Activated CD8-positive, alpha-beta memory T cell treated with anti-CD3 and anti-CD28 coated beads, Interleukin-2, amount 50 U/mL, for 4 hours (primary cell): ENCODE results near the gene PRR7.
A peak's percentile ranks its signal among the peaks of the same experiment; 100 is the strongest.

Experiments
- DNase-seq: peaks from one replicate; pipeline ENCODE4 v3.0.0-alpha.2; 2020

The PRR7 gene

DNA sequence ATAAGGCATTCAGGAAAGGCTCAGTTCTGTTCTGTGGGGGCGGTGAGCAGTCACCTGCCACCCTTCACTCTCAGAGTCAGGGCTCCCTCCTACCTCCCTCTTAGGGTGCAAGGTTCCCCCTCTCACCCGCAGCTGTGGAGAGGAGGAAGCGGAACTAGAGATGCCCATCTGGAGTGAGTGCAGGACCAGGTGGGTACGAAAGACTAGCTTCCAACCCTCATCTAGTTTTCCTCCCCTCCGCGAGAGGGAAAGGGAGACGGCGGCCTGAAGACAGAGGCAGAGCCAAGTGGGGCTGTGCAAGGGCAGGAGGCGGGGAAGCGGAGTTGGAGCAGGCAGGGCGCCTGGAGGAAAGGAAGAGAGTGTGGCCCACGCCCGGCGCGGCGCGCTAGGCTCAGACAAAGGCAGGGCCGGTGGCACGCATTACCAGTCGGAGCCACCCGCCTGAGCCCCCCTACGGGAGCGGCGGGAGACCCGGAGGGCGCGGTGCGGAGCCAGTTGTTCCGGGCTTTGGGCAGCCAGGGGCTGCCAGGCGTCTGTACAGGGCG, 7.3 kb downstream of the PRR7 start:
- DNase-seq = no peak

DNA sequence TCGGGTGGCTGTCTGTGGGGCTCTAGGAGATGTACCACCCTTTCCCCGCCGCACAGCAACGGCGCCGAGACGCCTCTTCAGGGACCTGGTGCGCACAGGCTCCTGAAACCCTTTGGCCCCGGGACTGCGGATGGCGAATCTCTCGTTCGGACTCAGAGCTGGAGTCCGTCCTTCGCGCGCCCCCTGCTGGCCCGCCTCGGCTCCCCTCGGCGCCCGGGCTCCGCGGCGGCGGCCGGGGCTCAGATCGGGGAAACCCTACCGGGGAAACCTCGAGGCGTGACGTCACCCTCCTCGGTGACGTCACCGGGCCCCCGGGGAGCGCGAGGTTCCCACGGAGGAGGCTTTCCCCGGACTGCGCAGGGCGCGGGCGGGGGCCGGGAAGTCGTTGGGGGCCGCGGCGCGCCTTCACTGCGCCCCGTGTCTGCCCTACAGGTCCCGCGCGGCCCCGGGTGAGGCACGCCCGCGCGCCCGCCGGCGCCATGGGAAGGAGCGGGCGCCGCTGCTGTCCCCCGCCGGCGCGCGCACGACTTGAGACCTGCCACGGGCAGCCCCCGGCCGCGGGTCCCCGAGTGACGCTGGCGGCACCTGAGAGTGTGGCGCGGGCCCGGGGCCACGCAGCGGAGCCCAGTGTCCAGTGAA, 7.9 kb downstream of the PRR7 start:
- DNase-seq = peak; percentile 97

DNA sequence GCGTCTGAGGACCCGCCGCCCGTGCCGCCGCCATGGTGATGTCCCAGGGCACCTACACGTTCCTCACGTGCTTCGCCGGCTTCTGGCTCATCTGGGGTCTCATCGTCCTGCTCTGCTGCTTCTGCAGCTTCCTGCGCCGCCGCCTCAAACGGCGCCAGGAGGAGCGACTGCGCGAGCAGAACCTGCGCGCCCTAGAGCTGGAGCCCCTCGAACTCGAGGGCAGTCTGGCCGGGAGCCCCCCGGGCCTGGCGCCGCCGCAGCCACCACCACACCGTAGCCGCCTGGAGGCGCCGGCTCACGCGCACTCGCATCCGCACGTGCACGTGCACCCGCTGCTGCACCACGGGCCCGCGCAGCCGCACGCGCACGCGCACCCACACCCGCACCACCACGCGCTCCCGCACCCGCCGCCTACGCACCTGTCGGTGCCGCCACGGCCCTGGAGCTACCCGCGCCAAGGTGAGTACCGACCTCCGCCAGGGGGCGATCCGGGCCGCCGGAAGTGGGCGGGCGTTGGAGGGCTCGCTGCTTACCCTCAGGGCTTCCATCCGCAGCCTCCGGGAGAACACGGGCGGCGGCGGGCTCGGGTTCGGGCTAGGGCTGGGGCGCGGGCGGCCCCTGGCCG, 8.5 kb downstream of the PRR7 start:
- peak; percentile 95 for DNase-seq

DNA sequence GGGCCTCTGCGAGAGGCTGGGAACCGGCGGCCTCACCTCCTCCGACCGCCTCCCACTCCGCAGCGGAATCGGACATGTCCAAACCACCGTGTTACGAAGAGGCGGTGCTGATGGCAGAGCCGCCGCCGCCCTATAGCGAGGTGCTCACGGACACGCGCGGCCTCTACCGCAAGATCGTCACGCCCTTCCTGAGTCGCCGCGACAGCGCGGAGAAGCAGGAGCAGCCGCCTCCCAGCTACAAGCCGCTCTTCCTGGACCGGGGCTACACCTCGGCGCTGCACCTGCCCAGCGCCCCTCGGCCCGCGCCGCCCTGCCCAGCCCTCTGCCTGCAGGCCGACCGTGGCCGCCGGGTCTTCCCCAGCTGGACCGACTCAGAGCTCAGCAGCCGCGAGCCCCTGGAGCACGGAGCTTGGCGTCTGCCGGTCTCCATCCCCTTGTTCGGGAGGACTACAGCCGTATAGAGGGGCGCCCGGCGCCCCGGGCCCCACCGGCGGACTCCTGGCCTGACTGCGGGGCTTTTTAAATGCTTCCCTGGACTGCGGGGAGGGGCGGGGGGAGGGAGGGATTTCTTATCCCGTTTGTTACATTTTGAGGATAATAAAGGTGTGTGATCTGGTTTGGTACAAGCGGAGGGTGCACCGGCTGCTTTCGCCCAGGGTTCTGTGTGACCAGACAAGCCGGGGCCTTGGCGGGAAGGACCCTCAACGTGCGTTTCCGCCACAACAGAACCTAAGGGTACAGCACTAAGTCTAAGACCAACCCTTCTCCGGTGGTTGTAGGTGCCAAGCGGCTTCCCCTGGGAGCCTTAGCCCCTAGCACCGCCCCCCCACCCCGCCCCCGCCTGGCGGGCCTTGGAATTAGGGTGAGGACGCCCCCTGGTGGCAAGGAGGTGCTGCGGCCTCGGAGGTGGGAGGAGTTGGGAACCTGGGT, 9.3 kb downstream of the PRR7 start:
- peak; percentile 96 for DNase-seq

DNA sequence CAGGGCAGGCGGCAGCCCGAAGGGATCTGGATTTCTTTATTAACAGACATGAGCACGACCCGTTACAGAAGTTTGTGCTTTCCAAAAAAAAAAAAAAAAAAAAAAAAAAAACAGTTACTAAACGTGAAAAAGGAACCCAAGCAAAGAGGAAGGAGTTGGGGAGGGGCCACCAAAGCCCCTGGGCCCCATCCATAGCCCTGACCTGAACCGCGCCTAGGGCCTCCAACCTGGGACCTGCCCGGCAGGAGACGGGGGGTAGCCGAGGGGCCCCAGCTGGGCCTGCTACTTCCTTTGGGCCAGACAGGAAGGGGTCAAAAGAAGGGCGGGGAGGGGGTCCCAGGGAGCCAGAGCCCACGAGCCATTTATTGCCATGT, 10.0 kb downstream of the PRR7 start:
- DNase-seq = no peak

DNA sequence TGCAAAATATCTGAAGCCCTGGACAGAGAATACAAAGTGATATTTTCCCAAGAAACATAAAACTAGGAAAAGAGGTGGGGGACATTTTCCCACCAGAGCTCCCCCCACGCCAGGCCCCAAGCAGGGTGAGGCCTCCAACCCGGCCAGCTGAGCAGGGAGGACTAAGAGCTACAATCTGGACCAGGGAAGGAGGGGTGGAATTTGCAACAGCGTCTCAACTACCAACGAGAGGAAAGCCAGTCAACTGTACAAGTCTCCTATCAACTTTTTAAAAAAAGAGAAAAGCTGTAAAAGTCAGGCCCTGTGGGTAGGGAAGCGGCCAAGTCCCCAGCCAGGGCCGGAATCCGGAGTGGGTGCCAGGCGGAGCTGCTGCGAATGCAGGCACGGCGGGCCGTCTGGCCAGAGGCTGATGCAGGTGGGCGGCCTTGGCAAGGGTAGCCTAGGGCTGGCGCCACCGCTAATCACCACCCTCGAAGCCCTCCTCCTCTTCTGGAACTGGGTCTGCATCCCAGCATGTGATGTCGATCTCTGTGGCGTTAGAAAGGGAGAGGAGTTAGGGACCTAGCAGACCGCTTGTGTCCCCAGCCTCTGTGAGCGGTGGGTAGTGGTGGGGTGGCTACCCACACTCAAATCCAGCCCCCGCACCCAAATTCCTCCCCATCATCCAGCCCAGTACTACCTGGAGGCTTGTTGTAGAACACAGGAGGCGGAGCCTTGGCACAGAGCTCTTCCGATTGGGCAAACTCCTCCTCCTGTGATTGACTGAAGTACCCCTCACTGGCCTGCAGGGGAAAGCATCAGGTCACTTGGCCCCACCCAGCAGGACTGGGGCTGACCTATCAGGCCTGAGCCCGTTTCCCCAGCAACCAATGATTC, 10.6 kb downstream of the PRR7 start:
- peak; percentile 24 for DNase-seq

DNA sequence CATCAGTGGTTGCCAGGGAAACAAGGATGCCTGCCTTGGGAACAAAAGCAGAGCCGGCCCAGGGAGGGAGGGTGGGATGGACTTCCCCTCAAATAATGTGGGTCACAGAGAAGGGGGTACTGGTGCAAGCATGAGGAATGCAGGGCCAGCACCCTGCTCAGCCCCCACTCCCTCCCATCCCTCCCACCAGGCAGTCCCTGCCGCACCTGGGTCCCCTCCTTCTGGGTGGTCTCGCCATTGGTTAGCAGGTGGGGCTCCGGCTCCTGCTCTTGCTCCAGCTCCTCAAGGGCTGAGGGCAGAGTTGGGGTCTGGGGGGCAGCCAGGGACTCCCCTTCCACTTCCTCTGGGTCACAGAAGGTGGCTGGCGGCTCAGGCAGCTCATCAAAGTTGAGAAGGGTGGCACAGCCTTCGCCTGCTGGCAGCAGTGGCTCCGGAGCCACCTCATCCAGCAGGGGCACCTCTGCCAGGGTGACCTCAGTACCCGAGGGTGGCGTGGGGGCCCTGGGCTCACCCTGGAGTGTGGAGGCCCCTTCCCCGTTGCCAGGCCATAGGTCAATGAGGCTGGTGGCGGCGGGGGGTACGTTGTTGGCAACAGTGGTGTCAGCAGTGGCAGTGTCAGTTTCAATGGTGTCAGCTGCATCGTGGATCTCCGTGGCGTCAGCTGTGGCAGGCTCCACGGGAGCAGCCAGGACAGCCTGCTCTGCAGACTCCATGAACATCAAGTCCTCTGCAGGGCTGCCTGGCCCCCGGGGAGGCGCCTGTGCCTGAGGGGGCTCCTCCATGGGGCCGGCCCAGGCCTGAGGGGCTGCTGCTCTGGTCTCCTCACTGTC, 11.5 kb downstream of the PRR7 start:
- DNase-seq = no peak

DNA sequence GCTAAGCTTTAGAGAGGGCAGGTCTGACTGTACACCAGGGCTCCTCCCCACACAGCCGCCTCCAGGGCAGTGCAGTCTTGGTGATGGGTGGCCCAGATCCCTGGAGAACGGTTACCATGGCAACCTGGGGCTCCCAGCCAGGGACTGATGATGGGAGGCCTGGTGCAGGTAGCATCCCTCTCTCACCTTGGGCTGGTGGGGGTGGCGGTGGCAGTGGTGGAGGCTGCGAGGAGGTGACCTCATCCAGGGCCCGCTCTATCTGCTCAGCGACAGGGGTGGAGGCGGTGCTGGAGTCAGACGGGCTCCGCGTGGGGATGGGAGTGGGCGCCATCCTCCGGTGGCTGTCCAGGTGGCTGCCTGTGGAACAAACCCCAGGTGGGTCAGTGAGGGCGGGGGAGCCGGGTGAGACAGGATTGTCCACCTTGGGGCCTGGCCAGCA, 12.3 kb downstream of the PRR7 start:
- DNase-seq = no peak

DNA sequence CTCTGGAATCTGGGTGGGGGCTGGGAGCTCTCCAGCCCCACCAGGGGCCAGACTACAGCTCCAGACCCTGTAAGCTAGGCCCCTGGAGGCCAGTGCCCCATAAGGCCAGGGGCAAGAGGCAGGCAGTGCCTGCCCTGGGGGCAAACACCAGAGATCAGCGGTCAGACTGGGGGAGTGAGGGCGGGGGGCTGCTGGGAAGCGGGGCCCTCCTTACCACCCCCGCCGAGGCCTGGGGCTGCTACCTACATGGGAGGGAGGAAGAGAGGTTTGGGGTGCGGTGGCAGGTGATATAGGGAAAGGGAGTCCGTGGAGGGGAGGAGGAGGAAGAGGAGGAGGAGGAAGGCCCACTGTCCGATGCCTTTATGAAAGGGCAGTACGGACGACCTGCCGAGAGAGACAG, 12.7 kb downstream of the PRR7 start:
- no peak for DNase-seq

DNA sequence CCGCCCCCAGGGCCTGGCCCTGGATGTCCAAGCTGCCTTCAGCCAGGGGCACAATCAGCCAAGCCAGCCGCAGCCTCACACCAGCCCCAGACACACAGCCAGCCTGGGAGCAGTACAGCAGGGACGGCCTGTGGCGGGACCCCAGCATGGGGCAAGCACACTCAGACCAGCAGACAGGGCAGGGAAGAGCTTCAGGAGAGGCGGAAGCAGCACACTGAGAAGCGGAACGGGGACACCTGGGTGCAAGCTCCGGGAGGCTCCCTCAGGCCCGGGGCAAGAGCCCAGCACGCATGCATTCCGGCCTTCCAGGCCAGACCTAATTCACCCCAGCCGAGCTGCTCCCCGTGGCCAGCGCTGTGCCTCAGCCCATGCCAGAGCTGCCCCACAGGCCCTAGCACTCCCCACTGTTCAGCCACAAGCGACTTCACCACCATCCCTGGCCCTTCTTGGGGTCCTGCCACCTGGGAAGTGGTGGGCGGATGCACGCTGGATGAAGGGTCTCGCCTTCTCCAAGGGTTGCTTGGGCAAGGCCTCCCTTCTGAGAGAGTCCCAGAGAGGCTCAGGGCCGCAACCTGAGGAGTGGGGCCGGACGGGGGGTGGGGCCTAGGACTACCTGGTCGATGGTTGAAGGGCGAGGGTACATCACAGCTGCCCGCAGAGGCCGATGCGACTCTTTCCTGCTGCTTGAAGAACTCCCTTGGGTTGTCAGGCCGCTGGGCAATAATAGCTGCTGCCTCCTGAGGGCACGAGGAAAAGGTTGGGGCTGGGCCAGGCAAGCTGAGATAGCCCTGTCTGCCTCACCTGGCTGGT, 13.4 kb downstream of the PRR7 start:
- DNase-seq = peak; percentile 13

DNA sequence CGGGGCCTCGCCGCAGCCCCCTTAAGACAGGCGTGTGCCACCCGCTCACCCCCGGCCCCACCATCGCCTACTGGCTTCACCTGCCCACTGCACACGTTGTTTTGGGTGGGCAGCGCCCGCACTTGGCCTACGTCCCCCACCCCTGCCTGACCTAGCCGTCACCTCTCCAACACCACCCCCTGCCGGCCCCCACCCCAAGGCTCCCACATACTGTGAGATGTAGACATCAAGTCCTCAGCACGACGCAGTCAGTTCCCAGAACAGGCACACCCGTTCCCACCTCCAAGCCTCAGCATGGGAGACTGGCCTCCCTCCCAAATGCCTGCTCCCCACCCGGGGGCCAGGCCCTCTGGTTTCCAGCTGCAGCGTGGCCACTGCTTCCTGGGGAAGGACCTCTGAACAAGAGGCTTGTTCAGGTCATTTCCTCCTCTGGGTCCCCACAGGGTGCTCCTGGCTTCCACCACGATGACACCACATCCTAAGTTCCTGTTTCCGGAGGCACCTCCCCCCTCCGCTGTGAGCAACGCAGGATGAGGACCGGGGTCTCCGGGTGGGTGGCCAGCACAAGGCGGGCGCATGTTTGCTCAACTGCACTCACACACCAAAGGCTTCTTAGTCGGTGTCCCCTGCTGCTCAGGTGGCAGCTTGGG, 15.5 kb downstream of the PRR7 start:
- no peak for DNase-seq

DNA sequence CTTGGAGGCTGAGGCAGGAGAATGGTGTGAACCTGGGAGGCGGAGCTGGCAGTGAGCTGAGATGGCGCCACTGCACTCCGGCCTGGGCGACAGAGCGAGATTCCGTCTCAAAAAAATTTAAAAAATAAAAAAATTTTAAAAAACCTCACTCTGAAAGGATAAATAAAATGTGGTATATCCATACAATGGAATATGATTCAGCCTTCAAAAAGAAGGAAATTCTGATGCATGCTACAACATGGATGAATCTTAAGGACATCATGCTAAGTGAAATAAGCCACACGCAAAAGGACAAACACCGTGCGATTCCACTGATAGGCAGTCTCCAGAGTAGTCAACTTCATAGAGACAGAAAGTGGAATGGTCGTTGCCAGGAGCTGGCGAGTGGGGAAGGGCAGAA, 18.4 kb downstream of the PRR7 start:
- no peak for DNase-seq

DNA sequence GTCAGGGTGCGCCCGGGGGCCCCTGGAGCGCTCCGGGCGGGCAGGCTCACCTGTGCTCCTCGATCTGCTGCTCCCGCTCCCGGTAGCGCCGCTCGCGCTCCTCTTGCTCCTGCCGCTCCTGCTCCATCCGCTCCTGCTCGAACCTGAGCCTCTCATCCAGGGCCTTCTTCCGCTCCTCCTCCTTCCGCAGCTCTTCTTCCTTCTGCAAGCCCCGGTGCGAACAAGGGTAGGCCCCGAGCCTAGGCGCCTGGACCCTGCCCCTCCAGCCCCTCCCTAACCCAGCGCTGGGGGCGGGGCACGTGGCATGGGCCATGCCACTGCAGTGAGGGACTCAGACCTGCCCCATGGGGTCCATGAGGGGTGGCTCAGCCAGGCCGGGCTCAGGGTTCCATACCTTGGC, 20.2 kb downstream of the PRR7 start:
- DNase-seq = no peak

DNA sequence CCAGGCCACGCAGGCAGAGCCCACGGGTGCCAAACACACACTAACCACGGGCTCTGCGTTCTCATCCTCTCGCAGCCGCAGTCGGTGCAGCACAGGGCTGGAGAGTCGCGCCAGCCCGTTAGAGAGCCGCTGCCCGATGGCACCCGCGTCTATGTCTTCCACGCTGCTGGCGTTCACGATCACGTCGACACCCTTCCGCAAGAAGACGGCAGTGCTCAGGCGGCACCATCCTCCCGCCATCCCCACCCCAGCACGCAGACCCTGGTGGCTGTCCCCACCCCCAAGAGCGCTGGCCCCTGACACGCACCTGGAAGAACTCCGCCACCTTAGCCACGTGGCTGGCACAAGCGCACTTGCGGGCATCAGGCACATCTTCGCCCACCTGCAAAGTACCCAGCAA, 20.8 kb downstream of the PRR7 start:
- DNase-seq = no peak

DNA sequence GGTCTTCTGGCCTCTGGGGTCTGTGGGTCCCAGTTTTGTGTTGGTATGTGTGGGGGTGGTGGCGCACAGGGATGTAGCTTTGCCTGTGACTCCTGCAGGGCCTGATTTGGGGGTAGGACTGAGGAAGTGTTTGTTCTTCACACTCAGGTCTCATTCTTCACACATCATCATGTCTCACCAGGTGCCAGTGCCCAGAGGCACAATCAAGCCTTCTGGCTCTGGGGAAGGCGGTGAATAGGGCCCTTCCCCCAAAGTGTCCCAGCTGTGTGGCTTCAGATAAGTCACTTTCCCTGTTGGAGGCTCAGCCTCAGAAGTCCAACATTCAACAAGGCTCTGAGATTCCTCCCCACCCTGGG, 21.7 kb downstream of the PRR7 start:
- DNase-seq = no peak

DNA sequence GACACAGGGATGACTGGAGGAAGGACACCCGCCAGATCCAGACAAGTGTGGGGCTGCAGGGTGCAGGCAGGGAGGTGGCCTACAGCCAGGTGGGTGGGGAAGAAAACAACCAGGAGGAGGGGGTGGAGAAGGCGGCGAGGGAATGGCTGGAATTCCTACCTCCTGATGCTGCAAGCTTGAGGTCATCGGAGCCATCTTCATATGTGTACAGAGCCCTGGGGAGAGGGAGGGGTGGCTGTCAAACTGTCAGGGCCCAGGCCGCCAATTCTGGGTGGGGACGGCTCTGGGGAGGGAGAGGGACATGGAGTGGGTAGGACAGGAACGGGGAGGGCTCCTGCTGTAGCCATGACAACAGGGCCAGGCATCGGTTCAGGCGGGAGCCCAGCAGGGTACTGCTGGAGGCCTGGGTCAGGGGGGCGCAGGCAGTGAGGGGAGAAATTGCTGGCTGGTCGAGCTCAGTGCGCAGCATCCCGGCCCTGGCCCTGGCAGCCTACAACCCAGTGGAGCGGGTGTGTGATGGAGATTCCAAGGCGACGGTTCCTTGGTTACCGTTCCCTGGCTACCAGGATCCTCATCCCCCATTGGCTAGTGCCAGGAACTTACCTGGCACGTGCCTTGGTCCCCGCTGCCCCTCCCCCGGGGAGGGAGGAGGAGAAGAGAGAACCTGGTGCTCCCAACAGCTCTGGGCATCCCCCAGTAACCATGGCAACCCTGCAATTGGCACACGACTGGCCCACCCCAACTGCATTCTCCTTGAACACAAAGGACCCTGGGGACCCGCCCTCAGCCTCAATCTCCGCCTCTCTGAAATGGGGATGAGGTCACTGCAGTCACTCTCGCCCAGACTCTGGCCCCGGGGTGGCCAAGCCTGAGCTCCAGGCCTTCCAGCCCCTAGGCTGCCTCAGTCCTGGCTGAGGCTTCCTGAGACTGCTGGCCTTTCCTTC, 22.3 kb downstream of the PRR7 start:
- no peak for DNase-seq

DNA sequence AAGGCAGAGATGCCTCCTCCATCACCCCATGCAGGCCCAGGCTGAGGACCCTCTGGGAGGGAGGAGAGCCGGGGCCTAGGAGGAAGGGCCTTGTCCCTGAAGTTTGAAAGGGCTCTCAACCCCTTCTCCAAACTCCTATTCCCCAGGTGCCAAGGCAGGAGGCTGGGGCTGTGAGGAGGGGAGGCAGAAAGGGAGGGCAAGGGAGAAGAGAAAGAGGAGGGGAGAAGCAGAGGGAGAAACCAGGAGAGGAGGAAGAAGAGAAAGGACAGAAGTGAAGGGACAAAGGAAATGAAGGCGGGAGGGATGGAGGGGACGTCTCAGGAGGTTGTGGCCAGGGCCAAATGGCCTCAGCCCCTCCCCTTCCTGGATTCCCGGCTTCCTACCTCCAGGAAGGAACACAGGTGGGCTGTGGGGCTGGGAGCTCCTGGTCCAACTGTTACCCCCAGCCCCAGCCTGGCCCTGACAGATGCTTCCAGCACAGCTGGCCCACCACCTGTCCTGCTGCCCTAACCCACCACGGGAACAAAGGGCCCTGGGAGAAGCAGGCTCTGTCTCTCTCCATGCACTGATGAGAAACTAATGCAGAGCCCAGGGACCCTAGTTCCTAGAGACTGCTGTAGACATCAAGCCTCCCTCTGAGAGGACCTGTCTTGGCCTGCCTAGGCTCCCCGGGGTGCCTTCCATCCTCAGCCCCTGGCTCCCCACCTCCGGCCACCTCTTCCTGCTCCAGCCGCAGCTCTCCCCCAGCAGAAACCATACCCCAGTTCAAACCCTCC, 23.3 kb downstream of the PRR7 start:
- no peak for DNase-seq
